Measurements from ENCODE around the gene TTC29.

GRCh38 chr4:146960634-146961033 lies 15.0 kb upstream of the TTC29 start:
- TF ChIP-seq CTCF (IDR thresholded peaks at IDR 0.05) (no peak), EZH2 (IDR thresholded peaks at IDR 0.05; ENCODE audit: borderline replicate concordance, insufficient read depth, low read depth, low read length, poor library complexity, severe bottlenecking) (no peak)
